ENCODE data around the gene ATP5ME.

Gene ATP5ME

GRCh38 chr4:633406-633805 lies 40.7 kb downstream of the ATP5ME start:
- DNase-seq (ENCODE audit: low spot score), result no peak

- no peak for DNase-seq (ENCODE audit: low spot score)
Measured at GRCh38 chr4:632926-633325, 41.1 kb downstream of the ATP5ME start.

DNA sequence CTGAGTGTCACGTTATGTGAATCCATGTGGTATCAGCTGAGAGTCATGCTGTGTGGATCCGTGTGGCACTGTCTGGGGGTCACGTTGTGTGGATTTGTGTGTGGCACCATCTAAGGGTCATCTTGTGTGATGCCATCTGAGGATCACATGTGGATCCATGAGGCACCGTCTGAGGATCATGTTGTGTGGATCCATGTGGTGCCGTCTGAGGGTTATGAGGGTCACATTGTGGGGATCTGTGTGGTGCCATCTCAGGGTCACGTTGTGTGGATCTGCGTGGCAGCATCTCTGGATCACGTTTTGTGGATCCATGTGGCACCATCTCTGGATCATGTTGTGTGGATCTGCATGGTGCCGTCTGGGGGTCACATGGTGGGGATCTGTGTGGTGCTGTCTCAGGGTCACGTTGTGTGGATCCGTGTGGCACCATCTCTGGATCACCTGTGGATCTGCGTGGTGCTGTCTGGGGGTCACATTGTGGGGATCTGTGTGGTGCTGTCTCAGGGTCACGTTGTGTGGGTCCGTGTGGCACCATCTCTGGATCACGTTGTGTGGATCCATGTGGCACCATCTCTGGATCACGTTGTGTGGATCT lies 41.8 kb downstream of the ATP5ME start:
- DNase-seq (ENCODE audit: low spot score), result no peak

DNA sequence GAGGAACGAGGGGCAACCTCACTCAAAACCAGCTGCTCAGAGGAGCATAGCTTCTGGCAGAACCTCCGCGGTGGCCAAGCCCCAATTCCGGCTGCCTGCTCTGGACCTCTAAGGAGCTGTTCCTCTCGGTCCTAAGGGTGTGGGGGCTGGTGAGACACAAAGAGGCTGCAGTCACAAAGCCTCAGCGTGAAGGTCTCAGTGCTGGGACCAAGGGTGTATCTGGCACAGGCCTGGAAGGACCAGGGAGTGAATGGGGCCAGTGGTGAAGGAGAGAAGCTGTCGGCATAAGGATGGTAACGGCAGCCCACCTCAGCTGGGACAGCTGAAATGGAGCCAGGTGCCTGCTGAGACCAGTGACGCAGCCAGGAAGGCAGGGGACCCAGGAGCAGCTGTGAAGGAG lies 43.4 kb downstream of the ATP5ME start:
- DNase-seq (ENCODE audit: low spot score), result no peak

GRCh38 chr4:629915-630641 lies 44.0 kb downstream of the ATP5ME start:
- DNase-seq (ENCODE audit: low spot score), result no peak

DNA sequence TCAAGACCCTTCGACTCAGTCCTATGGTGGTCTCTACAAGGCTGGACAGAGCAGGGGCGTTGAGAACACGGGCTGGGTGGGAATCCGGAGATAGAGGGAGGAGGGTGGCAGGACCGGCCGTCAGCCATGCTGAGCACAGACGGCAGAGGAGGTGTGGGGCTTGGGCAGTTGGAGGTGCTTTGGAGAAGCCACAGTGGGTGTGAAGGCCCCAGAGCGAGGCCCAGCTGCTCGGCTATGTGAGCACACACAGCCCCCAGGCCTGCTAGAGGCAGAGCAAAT lies 44.5 kb downstream of the ATP5ME start:
- no peak for DNase-seq (ENCODE audit: low spot score)

- no peak for DNase-seq (ENCODE audit: low spot score)
Measured at GRCh38 chr4:628821-629635, 45.0 kb downstream of the ATP5ME start.

DNA sequence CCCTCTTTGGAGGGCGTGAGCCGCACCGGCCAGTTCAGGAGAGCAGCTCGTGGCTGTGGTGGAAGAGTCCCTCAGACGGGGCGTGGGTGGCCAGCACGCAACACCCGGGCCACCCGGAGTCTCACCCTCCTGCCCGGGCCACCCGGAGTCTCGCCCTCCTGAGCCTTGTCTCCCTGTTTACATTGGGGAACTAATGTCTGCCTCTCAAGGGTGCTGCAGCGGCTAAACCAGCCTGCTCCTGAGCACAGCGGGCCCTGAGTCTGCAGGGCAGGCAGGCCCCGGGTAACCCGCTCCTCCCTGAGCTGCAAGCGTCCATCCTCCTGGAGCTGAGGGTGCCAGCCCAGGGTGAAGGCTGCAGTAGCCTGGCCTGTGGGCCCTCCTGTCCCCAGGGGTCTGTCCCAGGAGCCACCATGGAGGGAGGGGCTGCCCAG lies 45.8 kb downstream of the ATP5ME start:
- DNase-seq (ENCODE audit: low spot score), result no peak

DNA sequence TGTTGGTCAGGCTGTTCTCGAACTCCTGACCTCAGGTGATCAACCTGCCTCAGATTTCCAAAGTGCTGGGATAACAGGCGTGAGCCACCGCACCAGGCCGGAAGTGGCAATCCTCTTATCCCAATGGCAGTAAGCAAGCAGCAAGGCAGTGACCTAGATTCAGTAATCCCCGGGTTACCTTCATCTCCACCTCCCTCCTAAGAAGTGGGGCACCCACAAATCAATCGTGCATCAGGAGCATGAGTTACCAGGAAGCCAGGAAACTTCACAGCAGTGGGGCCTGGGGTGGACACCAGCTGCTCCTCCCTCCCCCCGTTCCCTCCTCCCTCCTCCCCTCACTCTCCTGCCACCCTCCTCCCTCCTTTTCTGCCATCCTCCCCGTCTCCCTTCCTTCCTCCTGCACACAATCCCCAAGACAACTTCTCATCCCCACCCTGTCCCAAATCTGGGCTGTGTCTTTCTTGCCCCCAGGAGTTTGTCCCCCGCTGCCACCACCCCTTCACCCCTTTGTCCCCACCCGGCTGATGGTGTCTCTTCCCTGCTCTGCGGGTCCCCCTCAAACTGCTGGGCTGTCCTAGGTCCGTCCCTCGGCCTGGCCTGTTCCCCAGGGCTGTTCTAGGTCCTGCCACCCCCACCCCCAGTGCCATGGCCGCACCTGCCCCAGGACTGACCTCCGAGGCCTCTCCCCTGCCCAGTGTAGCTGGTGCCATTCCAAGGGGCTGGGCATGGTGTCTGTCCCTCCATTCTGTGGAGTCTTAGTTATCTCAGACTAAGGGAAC lies 46.5 kb downstream of the ATP5ME start:
- DNase-seq (ENCODE audit: low spot score), result no peak

DNA sequence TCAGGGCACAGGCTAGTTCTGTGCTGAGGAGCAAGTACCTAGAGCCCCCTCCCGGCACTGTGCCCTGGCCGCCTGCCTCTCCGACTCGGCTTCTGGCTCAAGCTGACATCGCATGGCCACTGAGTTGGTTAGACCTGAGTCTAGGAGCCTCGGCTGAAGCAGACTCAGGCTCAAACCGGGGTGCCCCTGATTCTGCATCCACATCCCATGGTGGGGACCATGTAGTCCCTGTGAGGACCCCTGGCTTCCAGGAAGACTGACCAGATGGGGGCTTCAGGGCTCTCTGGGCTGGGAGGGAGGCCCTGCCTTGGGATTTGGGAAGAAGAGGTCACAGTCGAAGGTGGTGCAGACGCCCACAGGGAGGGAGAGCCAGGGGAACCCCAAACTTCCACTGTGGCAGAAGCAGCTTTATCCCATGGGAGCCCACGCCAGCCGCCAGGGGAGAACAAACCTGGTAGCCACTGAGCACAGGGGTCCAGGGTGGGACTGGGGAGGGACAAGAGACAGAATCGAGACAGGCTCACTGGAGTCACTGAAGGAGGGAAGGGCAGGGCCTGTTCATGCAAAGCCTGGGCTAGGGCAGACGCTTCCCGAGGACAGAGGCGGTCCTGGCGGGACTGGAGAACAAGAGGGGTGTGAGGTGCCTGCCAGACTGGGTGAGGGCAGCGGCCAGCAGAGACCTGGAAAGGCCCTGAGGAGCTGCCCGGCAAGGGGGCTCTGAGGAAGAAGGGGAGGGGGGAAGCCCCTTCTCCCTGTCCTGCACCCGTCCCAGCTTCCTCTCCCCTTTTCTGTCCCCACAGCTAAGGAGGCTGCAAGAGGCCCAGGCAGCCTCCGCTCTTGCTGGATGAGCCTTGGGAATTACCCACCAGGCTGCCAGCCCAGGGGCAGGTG lies 47.6 kb downstream of the ATP5ME start:
- DNase-seq (ENCODE audit: low spot score), result no peak

GRCh38 chr4:625631-626161 lies 48.4 kb downstream of the ATP5ME start:
- no peak for DNase-seq (ENCODE audit: low spot score)

GRCh38 chr4:624705-625590 lies 49.1 kb downstream of the ATP5ME start, which contains the start of gene PDE6B:
PDE6B (plus strand) TSS chr4:625573; CDS start chr4:625627, 54 bp downstream.
- DNase-seq (ENCODE audit: low spot score), result no peak

GRCh38 chr4:623914-624566 lies 50.0 kb downstream of the ATP5ME start:
- DNase-seq (ENCODE audit: low spot score), result no peak

GRCh38 chr4:622996-623913 lies 50.8 kb downstream of the ATP5ME start:
- no peak for DNase-seq (ENCODE audit: low spot score)
